Left ventricle myocardium inferior (tissue), 1 donor: ENCODE data around the gene CFAP58. TPM values are rescaled to one million over a fixed set of nuclear protein-coding genes. Genes with fewer than 3 reads are reported as not detected.
"Not testable (repeated sequence)": the region's sequence is repeated elsewhere in the genome, so short reads cannot be mapped to it uniquely, and the experiment has no call there.

Experiments
- DNase-seq: peaks from one replicate; pipeline ENCODE4 v3.0.0-alpha.2; 2020
- H3K27ac ChIP-seq: fragments of 200-600 bp; replicated peaks from 2 replicates; pipeline ENCODE4 v1.8.0; 2021
- H3K27me3 ChIP-seq: fragments of 200-600 bp; 2 replicates; pipeline ENCODE4 v1.8.0; 2021; ENCODE audit warnings: low read depth
- H3K36me3 ChIP-seq: fragments of 200-600 bp; 2 replicates; pipeline ENCODE4 v1.8.0; 2021
- H3K4me1 ChIP-seq: fragments of 200-600 bp; 2 replicates; pipeline ENCODE4 v1.8.0; 2021
- H3K4me3 ChIP-seq: fragments of 200-600 bp; 2 replicates; pipeline ENCODE4 v1.8.0; 2021; ENCODE audit warnings: mild to moderate bottlenecking, moderate library complexity
- H3K9me3 ChIP-seq: fragments of 200-600 bp; replicated peaks from 2 replicates; pipeline ENCODE4 v1.8.0; 2021
- intact Hi-C: fragments of 100-400 bp; cut with micrococcal nuclease; formaldehyde crosslinking; loops from one replicate; pipeline ENCODE4 v1.11.0; 2022
- total RNA-seq: library from RNA; stranded (reverse); fragmentation: NEBNext Ultra II Directional; extraction: Animal tissue kit (Norgen Biotek cat#: 25700); gene quantifications from one replicate; pipeline ENCODE4 v1.2.1, GENCODE V29; 2021
- TF ChIP-seq, protein P1 (sequence below): fragments of 200-600 bp; IDR thresholded peaks from 2 replicates; pipeline ENCODE4 v1.8.0; 2021; ENCODE audit warnings: antibody characterized with exemption, mild to moderate bottlenecking, borderline replicate concordance
- donor health status: DM: no; HTN: yes; CAD: no; lungs with severe emphysema.

CFAP58 gene
- total RNA-seq, 1 donor from 2014 or later, result 3.5 TPM

- Histone ChIP-seq H3K36me3 (no peaks in the 10 kb centered on the region), H3K9me3 (no peaks in the 10 kb centered on the region), H3K4me3 (no peak overlapping the region), H3K27ac (no peak overlapping the region), H3K4me1 (no peaks in the 10 kb centered on the region), H3K27me3 (no peaks in the 10 kb centered on the region)
- no peak for DNase-seq
- TF ChIP-seq, protein P1, sequence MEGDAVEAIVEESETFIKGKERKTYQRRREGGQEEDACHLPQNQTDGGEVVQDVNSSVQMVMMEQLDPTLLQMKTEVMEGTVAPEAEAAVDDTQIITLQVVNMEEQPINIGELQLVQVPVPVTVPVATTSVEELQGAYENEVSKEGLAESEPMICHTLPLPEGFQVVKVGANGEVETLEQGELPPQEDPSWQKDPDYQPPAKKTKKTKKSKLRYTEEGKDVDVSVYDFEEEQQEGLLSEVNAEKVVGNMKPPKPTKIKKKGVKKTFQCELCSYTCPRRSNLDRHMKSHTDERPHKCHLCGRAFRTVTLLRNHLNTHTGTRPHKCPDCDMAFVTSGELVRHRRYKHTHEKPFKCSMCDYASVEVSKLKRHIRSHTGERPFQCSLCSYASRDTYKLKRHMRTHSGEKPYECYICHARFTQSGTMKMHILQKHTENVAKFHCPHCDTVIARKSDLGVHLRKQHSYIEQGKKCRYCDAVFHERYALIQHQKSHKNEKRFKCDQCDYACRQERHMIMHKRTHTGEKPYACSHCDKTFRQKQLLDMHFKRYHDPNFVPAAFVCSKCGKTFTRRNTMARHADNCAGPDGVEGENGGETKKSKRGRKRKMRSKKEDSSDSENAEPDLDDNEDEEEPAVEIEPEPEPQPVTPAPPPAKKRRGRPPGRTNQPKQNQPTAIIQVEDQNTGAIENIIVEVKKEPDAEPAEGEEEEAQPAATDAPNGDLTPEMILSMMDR, result no peak
- intact Hi-C loops, result no loop called here
Observed at GRCh38 chr10:104457543-104457828, 103.9 kb downstream of the CFAP58 start.

DNA sequence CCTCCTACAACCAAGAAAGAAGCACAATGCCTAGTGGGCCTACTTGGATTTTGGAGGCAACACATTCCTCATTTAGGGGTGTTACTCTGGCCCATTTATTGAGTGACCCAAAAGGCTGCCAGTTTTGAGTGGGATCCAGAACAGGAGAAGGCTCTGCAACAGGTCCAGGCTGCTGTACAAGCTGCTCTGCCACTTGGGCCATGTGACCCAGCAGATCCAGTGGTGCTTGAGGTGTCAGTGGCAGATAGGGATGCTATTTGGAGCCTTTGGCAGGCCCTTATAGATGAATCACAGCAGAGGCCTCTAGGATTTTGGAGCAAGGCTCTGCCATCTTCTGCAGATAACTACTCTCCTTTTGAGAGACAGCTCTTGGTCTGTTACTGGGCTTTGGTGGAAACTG, 111.9 kb downstream of the CFAP58 start:
- H3K27ac ChIP-seq, intact Hi-C loops, H3K4me3 ChIP-seq, H3K27me3 ChIP-seq, H3K36me3 ChIP-seq, DNase-seq, H3K4me1 ChIP-seq: not testable (repeated sequence)
- peaks cover 30% of the 10 kb centered on the region for H3K9me3 ChIP-seq

DNA sequence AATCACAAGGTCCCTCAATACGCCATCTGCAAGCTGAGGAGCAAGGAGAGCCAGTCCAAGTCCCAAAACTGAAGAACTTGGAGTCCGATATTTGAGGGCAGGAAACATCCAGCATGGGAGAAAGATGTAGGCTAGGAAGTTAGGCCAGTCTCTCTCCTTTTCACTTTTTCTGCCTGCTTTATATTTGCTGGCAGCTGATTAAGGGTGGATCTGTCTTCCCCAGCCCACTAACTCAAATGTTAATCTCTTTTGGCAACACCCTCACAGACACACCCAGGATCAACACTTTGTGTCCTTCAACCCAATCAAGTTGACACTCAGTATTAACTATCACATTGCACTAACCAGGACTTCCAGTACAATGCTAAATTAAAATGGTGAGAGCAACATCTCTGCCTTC, 115.2 kb downstream of the CFAP58 start:
- H3K36me3 ChIP-seq, DNase-seq, H3K4me1 ChIP-seq, H3K27ac ChIP-seq, H3K4me3 ChIP-seq, intact Hi-C loops, H3K27me3 ChIP-seq: not testable (repeated sequence)
- peaks cover 31% of the 10 kb centered on the region for H3K9me3 ChIP-seq

- DNase-seq, result no peak
- intact Hi-C loops, result no loop called here
- Histone ChIP-seq H3K27ac (no peak overlapping the region), H3K4me3 (no peak overlapping the region), H3K9me3 (peaks cover 20% of the 10 kb centered on the region), H3K4me1 (no peaks in the 10 kb centered on the region), H3K36me3 (no peaks in the 10 kb centered on the region), H3K27me3 (no peaks in the 10 kb centered on the region)
- TF ChIP-seq, protein P1, result no peak
Observed at GRCh38 chr10:104472505-104472904, 118.9 kb downstream of the CFAP58 start.

- Histone ChIP-seq H3K4me3 (no peak overlapping the region), H3K36me3 (no peaks in the 10 kb centered on the region), H3K27me3 (no peaks in the 10 kb centered on the region), H3K27ac (no peak overlapping the region), H3K9me3 (peaks cover 20% of the 10 kb centered on the region), H3K4me1 (no peaks in the 10 kb centered on the region)
- intact Hi-C loops, result no loop called here
- TF ChIP-seq, protein P1, result no peak
- DNase-seq, result no peak
Observed at GRCh38 chr10:104472957-104473745, 119.5 kb downstream of the CFAP58 start.

GRCh38 chr10:104478380-104478779, 124.7 kb downstream of the CFAP58 start:
- Histone ChIP-seq H3K36me3 (no peaks in the 10 kb centered on the region), H3K27ac (no peak overlapping the region), H3K4me1 (no peaks in the 10 kb centered on the region), H3K27me3 (peaks cover 27% of the 10 kb centered on the region), H3K4me3 (no peak overlapping the region), H3K9me3 (peaks cover 3% of the 10 kb centered on the region)
- intact Hi-C loops, result no loop called here
- TF ChIP-seq, protein P1, result no peak
- DNase-seq, result no peak
